MCF 10A (cell line): ENCODE results near the gene LVRN. TPM values are rescaled to one million over a fixed set of nuclear protein-coding genes. Genes with fewer than 3 reads are reported as not detected.

Source experiments
- BruUV-seq: library from RNA; stranded (reverse); fragments of 400-500 nt; replicated peaks from 2 replicates; lab custom pipeline; 2021; lab: Mats Ljungman, UMichigan
- CTCF ChIA-PET: fragments of 300-600 bp; sonication (Branson Sonifier 250); formaldehyde crosslinking; extraction: SDS; loops from one replicate; lab custom pipeline; 2021; ENCODE audit warnings: antibody characterized with exemption, inconsistent platforms; lab: Yijun Ruan, JAX
- POLR2A ChIA-PET: fragments of 300-600, 350-650 bp; sonication (Branson Sonifier 250); formaldehyde crosslinking; extraction: SDS; loops from one replicate; lab custom pipeline; 2020; ENCODE audit warnings: antibody characterized with exemption, inconsistent platforms; lab: Yijun Ruan, JAX
- DNase-seq: peaks from one replicate; pipeline ENCODE4 v3.0.0-alpha.2; 2018; ENCODE audit not compliant: unreplicated experiment
- H3K27ac Mint-ChIP-seq: one replicate; pipeline ENCODE4 v1.8.0; 2022; ENCODE audit warnings: mild to moderate bottlenecking, low read depth, mixed read lengths; ENCODE audit not compliant: unreplicated experiment
- H3K27me3 Mint-ChIP-seq: one replicate; pipeline ENCODE4 v1.8.0; 2022; ENCODE audit warnings: mixed read lengths; ENCODE audit not compliant: insufficient read depth, unreplicated experiment
- H3K36me3 Mint-ChIP-seq: one replicate; pipeline ENCODE4 v1.8.0; 2022; ENCODE audit warnings: mild to moderate bottlenecking, moderate library complexity, mixed read lengths; ENCODE audit not compliant: insufficient read depth, unreplicated experiment
- H3K4me1 Mint-ChIP-seq: one replicate; pipeline ENCODE4 v1.8.0; 2022; ENCODE audit warnings: mixed read lengths; ENCODE audit not compliant: insufficient read depth, unreplicated experiment
- H3K4me3 Mint-ChIP-seq: one replicate; pipeline ENCODE4 v1.8.0; 2022; ENCODE audit warnings: mild to moderate bottlenecking, moderate library complexity, mixed read lengths; ENCODE audit not compliant: unreplicated experiment
- H3K9me3 Mint-ChIP-seq: one replicate; pipeline ENCODE4 v1.8.0; 2022; ENCODE audit warnings: mixed read lengths; ENCODE audit not compliant: unreplicated experiment
- intact Hi-C: fragments of 100-400 bp; cut with micrococcal nuclease; formaldehyde crosslinking; loops from 2 replicates; pipeline ENCODE4 v1.14.1; 2022
- total RNA-seq: library from RNA; stranded (reverse); gene quantifications from 2 replicates; pipeline ENCODE4 v1.2.3, GENCODE V29; 2022
- TF ChIP-seq, protein P1 (sequence below): fragments of 200-600 bp; IDR thresholded peaks from one replicate; pipeline ENCODE4 v1.8.0; 2022; ENCODE audit warnings: antibody characterized with exemption, mild to moderate bottlenecking; ENCODE audit not compliant: unreplicated experiment

Gene LVRN
- total RNA-seq, 1 experiment from 2014 or later = 0.77 TPM

GRCh38 chr5:115939059-115939458, 23.2 kb upstream of the LVRN start:
- Mint-ChIP-seq H3K9me3 (peaks cover 7% of the 10 kb centered on the region), H3K36me3 (no peaks in the 10 kb centered on the region), H3K4me3 (no peak overlapping the region), H3K27ac (no peak overlapping the region), H3K27me3 (no peaks in the 10 kb centered on the region), H3K4me1 (peaks cover 17% of the 10 kb centered on the region)
- POLR2A ChIA-PET = no interaction called here
- DNase-seq = no peak
- CTCF ChIA-PET = interaction anchor here (1.0 kb wide), 1 partner anchor 140 kb away, joined by 3 read pairs; no protein-coding TSS in a partner anchor
- BruUV-seq = no TSS peak
- intact Hi-C loops = no loop called here
- TF ChIP-seq, protein P1, sequence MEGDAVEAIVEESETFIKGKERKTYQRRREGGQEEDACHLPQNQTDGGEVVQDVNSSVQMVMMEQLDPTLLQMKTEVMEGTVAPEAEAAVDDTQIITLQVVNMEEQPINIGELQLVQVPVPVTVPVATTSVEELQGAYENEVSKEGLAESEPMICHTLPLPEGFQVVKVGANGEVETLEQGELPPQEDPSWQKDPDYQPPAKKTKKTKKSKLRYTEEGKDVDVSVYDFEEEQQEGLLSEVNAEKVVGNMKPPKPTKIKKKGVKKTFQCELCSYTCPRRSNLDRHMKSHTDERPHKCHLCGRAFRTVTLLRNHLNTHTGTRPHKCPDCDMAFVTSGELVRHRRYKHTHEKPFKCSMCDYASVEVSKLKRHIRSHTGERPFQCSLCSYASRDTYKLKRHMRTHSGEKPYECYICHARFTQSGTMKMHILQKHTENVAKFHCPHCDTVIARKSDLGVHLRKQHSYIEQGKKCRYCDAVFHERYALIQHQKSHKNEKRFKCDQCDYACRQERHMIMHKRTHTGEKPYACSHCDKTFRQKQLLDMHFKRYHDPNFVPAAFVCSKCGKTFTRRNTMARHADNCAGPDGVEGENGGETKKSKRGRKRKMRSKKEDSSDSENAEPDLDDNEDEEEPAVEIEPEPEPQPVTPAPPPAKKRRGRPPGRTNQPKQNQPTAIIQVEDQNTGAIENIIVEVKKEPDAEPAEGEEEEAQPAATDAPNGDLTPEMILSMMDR = no peak

- Mint-ChIP-seq H3K9me3 (peaks cover 7% of the 10 kb centered on the region), H3K4me3 (no peak overlapping the region), H3K27me3 (no peaks in the 10 kb centered on the region), H3K4me1 (peaks cover 17% of the 10 kb centered on the region), H3K36me3 (no peaks in the 10 kb centered on the region), H3K27ac (no peak overlapping the region)
- POLR2A ChIA-PET = interaction anchor here (0.6 kb wide), 1 partner anchor 145 kb away, joined by 3 read pairs; no protein-coding TSS in a partner anchor
- no peak for DNase-seq
- CTCF ChIA-PET = interaction anchor here (0.7 to 1.0 kb wide), 2 partner anchors 37 to 139 kb away, joined by 3 to 4 read pairs; no protein-coding TSS in a partner anchor
- BruUV-seq = no TSS peak
- TF ChIP-seq, protein P1 = no peak
- intact Hi-C loops = no loop called here
These were observed 22.0 kb upstream of the LVRN start for GRCh38 chr5:115940080-115940810.

DNA sequence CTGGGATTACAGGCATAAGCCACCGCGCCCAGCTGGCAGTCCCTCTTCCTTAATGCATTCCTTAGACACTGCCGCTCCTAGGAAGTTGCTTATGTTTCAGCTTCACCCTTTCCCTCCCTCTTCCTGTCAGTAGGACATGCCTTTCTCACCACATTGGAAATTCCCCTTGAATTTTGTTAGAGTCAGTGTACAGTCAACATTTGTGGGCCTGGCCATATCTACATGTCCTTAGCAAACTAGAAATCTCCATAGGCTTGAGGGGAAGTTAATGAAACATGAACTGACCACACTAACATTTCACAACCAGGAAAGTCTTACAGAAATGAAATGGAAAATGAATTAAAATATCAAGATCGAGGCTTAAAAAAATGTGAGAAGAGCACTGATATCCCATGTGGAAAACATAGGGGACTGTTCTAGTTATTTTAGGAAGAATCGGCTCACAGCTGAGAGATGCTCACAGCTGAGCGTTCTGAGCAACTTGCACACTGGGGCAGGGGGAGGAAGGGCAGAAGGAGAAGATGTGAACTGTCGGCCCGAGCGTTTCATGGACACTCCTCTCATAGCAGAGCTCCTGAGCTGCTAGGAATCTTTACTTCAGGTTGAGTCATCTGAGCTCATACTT, 21.1 kb upstream of the LVRN start:
- no TSS peak for BruUV-seq
- Mint-ChIP-seq H3K27ac (peak overlapping the region; percentile 73), H3K36me3 (no peaks in the 10 kb centered on the region), H3K4me1 (peaks cover 17% of the 10 kb centered on the region), H3K27me3 (no peaks in the 10 kb centered on the region), H3K9me3 (peaks cover 7% of the 10 kb centered on the region), H3K4me3 (no peak overlapping the region)
- TF ChIP-seq, protein P1 = no peak
- DNase-seq = peak; percentile 86
- CTCF ChIA-PET = interaction anchor here (0.6 kb wide), 3 partner anchors 57 to 108 kb away, joined by 3 to 4 read pairs (median 4); no protein-coding TSS in a partner anchor
- intact Hi-C loops = no loop called here
- POLR2A ChIA-PET = no interaction called here

DNA sequence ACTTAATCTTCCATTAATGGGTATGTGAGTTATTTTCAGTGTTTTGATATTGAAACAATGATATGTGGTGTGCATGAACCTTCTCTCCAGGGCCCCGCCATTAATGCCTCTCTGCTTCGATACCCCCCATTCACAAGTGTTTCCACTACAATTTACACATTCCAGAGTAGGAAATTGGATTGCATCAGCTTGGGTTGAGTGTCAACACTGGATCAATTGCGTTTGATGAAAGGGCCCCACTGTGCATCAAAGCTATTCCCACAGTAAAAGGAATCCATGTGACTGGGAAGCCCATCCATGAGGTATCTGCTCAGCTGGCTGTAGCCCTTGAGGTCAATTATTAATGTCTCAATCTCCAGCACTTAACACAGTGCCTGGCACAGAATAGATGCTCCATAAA, 17.8 kb upstream of the LVRN start:
- Mint-ChIP-seq H3K36me3 (no peaks in the 10 kb centered on the region), H3K4me3 (no peak overlapping the region), H3K9me3 (peaks cover 7% of the 10 kb centered on the region), H3K4me1 (peaks cover 9% of the 10 kb centered on the region), H3K27me3 (no peaks in the 10 kb centered on the region), H3K27ac (no peak overlapping the region)
- intact Hi-C loops = no loop called here
- ChIA-PET POLR2A (no interaction called here), CTCF (interaction anchor here (0.8 kb wide), 1 partner anchor 11 kb away, joined by 5 read pairs; no protein-coding TSS in a partner anchor)
- no peak for DNase-seq
- TF ChIP-seq, protein P1 = no peak
- no TSS peak for BruUV-seq
